Esophagus squamous epithelium (tissue), 5 donors: ENCODE results near the gene RPL19. TPM values are rescaled to one million over a fixed set of nuclear protein-coding genes. Genes with fewer than 3 reads are reported as not detected.
A peak's percentile ranks its signal among the peaks of the same experiment; 100 is the strongest.

Experiments
- DNase-seq: peaks from one replicate; lab custom pipeline; 2025; lab: John Stamatoyannopoulos, UW
- H3K27ac ChIP-seq, 4 donors: fragments of 200-600 bp; sonication (generic); one replicate each; pipeline ENCODE4 v1.5.1; 2016 to 2019; ENCODE audit warnings: mild to moderate bottlenecking in 1 of 4
- H3K27me3 ChIP-seq, 4 donors: fragments of 200-600 bp; sonication (generic); 1 replicate in 3 of 4; 2 replicates in 1 of 4; pipeline versions ENCODE4 v1.5.1 to v1.6.0; 2017 to 2021; ENCODE audit warnings: antibody characterized with exemption in 1 of 4
- H3K36me3 ChIP-seq, 3 donors: fragments of 200-600 bp; sonication (generic); one replicate each; pipeline ENCODE4 v1.5.1; 2016 to 2019
- H3K4me1 ChIP-seq, 3 donors: fragments of 200-600 bp; sonication (generic); one replicate each; pipeline ENCODE4 v1.5.1; 2017 to 2019
- H3K4me3 ChIP-seq, 4 donors: fragments of 200-600 bp; sonication (generic); 1 replicate in 3 of 4; 2 replicates in 1 of 4; pipeline ENCODE4 v1.5.1; 2016 to 2019; ENCODE audit warnings: mild to moderate bottlenecking in 2 of 4, moderate library complexity in 1 of 4
- H3K9me3 ChIP-seq, 3 donors: fragments of 200-600 bp; sonication (generic); one replicate each; pipeline ENCODE4 v1.5.1; 2016 to 2019
- POLR2A ChIP-seq, 4 donors: fragments of 450-650 bp; IDR thresholded peaks; one replicate each; pipeline ENCODE4 v1.6.1; 2017; ENCODE audit warnings: antibody characterized with exemption in 4 of 4, mild to moderate bottlenecking in 4 of 4, moderate library complexity in 3 of 4
- WGBS, 2 donors: methylation state at CpG; one replicate each; pipeline ENCODE4 v1.1.5; 2018; 5-methylcytosine and 5-hydroxymethylcytosine counted together
- intact Hi-C: fragments of 100-400 bp; cut with DNase I; formaldehyde crosslinking; loops from one replicate; pipeline ENCODE4 v1.15.0; 2022
- total RNA-seq, 4 donors: library from RNA; depleted of rRNA; stranded (reverse); fragments of >200 nt; gene quantifications; one replicate each; pipeline ENCODE4 v1.1.0, GENCODE V29; 2016
- TF ChIP-seq, protein P1 (sequence below), 6 experiments: fragments of 450-650 bp in 4 of 6; fragments of 200-600 bp in 2 of 6; sonication (generic) in 2 of 6; IDR thresholded peaks; one replicate each; pipeline ENCODE4 v1.5.1; 2016 to 2019; ENCODE audit warnings: antibody characterized with exemption in 6 of 6, mild to moderate bottlenecking in 4 of 6, moderate library complexity in 4 of 6
- donor health status: DM: yes; HTN: yes; CAD: no.

The RPL19 gene
- total RNA-seq, 4 donors from 2014 or later = 1,949 to 3,028 (median 2,392) TPM

DNA sequence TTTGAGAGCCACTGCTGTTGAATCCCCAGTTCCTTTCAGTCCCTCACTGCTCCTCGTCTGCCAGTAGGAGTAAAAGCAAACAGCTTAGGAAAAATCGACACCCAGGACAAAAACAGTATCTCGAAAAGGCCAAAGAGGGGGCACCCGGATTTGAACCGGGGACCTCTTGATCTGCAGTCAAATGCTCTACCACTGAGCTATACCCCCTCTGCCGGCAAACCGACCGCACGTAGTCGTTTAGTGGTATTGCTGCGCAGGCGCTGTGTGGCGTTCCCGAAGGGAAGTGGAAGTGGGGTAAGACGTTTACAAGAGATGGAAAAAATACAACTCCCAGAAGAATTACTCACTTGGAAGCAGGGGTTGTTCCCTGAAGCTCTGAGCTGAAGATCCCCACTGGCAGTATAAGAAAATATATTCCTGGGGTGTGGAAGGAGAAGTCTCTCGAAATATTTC is 46.5 kb upstream of the RPL19 start:
- Histone ChIP-seq H3K9me3 (peaks cover 0 to 3% (median 0%) of the 10 kb centered on the region in 3 donors), H3K27ac (peak overlapping the region; percentile 83 to 93 (median 92)), H3K27me3 (peaks cover 0 to 20% (median 0%) of the 10 kb centered on the region in 4 donors), H3K36me3 (no peaks in the 10 kb centered on the region), H3K4me3 (peak overlapping the region; percentile 61 to 91 (median 80)), H3K4me1 (peaks cover 10 to 49% (median 18%) of the 10 kb centered on the region in 3 donors)
- 1 to 2% methylated on average over 12 to 16 of the region's 16 CpGs for WGBS, 2 donors
- intact Hi-C loops = loop anchor here (5.0 kb wide), 2 partner anchors 86 to 171 kb away; no protein-coding TSS in a partner anchor
- TF ChIP-seq, protein P1, sequence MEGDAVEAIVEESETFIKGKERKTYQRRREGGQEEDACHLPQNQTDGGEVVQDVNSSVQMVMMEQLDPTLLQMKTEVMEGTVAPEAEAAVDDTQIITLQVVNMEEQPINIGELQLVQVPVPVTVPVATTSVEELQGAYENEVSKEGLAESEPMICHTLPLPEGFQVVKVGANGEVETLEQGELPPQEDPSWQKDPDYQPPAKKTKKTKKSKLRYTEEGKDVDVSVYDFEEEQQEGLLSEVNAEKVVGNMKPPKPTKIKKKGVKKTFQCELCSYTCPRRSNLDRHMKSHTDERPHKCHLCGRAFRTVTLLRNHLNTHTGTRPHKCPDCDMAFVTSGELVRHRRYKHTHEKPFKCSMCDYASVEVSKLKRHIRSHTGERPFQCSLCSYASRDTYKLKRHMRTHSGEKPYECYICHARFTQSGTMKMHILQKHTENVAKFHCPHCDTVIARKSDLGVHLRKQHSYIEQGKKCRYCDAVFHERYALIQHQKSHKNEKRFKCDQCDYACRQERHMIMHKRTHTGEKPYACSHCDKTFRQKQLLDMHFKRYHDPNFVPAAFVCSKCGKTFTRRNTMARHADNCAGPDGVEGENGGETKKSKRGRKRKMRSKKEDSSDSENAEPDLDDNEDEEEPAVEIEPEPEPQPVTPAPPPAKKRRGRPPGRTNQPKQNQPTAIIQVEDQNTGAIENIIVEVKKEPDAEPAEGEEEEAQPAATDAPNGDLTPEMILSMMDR (IDR thresholded peaks at IDR 0.05) = peak in 4 of 6 experiments; percentile 18 to 37 (median 26)
- TF ChIP-seq POLR2A (IDR thresholded peaks at IDR 0.05) = no peak
- DNase-seq = peak; percentile 27

DNA sequence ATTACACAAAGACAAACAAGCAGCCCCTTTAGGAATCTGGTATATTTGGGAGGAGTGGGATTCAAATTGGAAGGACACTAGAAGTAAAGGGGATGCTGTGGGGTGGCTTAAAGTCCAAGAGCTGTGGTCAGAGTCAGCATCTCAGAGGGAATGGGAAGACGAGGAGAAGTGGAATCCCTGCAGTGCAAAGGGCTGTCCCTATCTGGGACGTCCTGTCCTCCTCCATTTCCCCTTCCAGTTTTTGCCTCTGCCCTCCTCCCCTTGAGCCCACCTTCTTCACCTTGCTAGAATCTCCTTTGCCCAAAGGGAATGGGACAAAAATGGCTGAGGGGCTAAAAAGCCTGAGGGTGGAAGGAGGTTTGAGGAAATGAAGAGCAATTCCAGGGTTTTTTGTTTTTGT is 44.4 kb upstream of the RPL19 start:
- WGBS, 2 donors = 25 to 52% methylated on average over 2 of the region's 2 CpGs
- Histone ChIP-seq H3K4me3 (no peak overlapping the region), H3K4me1 (peaks cover 10 to 37% (median 18%) of the 10 kb centered on the region in 3 donors), H3K9me3 (peaks cover 0 to 3% (median 0%) of the 10 kb centered on the region in 3 donors), H3K27ac (no peak overlapping the region), H3K27me3 (peaks cover 0 to 17% (median 0%) of the 10 kb centered on the region in 4 donors), H3K36me3 (no peaks in the 10 kb centered on the region)
- no peak for TF ChIP-seq POLR2A (IDR thresholded peaks at IDR 0.05)
- TF ChIP-seq, protein P1 (IDR thresholded peaks at IDR 0.05) = no peak
- no peak for DNase-seq
- intact Hi-C loops = no loop called here

DNA sequence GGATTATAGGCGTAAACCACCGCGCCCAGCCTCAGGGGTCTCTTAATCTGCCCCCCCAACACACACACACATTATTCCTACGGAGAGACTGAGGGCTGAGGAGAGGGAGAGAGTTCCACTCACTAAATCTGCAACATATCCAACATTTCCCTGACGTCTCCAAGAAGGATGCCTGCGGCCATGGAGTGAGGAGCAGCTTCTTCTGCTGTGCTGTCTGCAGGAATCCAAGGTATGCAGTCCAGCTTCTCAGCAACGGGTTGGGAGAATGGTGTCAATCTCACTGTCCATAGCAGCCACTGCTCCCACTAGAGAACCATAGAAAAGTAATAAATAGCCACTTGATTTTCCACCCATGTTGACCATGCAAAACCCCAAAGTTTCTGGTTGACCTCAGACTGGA is 43.6 kb upstream of the RPL19 start:
- WGBS, 2 donors = 68 to 75% methylated on average over 6 to 7 of the region's 7 CpGs
- intact Hi-C loops = no loop called here
- Histone ChIP-seq H3K4me3 (no peak overlapping the region), H3K27me3 (peaks cover 0 to 9% (median 0%) of the 10 kb centered on the region in 4 donors), H3K27ac (no peak overlapping the region), H3K36me3 (no peaks in the 10 kb centered on the region), H3K4me1 (peaks cover 10 to 29% (median 14%) of the 10 kb centered on the region in 3 donors), H3K9me3 (peaks cover 0 to 3% (median 0%) of the 10 kb centered on the region in 3 donors)
- DNase-seq = no peak
- TF ChIP-seq POLR2A (IDR thresholded peaks at IDR 0.05) = no peak
- TF ChIP-seq, protein P1 (IDR thresholded peaks at IDR 0.05) = no peak

DNA sequence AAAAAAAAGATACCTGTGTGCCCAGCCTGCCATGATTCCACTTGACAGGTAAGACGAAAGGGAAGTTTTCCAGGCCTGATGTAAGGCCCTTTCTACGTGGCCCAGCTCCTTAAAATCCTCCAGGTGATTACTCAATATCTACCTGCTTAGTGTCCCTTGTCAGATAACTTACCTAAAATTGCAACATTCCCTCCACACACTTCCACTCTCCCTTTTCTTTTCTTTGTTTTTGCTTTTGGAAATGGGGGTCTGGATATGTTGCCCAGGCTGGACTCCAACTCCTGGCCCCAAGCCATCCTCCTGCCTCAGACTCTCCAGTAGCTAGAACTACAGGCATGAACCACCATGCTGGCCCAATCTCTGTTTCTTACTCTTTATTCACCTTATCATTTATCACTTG is 41.5 kb upstream of the RPL19 start:
- WGBS, 2 donors = 80 to 88% methylated on average over 2 of the region's 2 CpGs
- H3K4me1 ChIP-seq = peaks cover 0 to 8% (median 0%) of the 10 kb centered on the region in 3 donors

DNA sequence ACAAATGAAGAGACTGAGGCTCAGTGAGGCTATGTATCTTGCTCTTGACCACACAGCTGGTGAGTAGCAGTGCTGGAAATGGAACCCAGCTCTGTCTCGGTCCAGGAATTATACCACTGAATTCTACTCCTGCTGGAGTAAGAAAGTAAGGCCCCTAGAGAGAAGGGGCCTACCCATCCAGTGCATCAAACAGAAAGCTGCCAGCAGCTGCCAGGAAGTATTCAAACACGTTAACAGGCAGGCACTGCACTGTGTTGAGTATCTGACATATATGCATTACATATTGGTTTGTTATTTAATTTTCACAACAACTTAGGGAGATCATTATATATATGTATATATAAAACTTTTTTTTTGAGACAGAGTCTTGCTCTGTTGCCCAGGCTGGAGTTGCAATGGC is 38.1 kb upstream of the RPL19 start:
- no peak for DNase-seq
- Histone ChIP-seq H3K9me3 (no peaks in the 10 kb centered on the region), H3K27me3 (peaks cover 0 to 16% (median 0%) of the 10 kb centered on the region in 4 donors), H3K27ac (no peak overlapping the region), H3K4me3 (no peak overlapping the region), H3K4me1 (peaks cover 15 to 33% (median 26%) of the 10 kb centered on the region in 3 donors), H3K36me3 (no peaks in the 10 kb centered on the region)
- intact Hi-C loops = no loop called here
- 73 to 75% methylated on average over 1 to 2 of the region's 2 CpGs for WGBS, 2 donors
- no peak for TF ChIP-seq POLR2A (IDR thresholded peaks at IDR 0.05)
- TF ChIP-seq, protein P1 (IDR thresholded peaks at IDR 0.05) = no peak

More for the DNA sequence above, 41.5 kb upstream of the RPL19 start:
- Histone ChIP-seq H3K4me3 (no peak overlapping the region), H3K27me3 (no peaks in the 10 kb centered on the region), H3K9me3 (peaks cover 0 to 3% (median 0%) of the 10 kb centered on the region in 3 donors), H3K27ac (no peak overlapping the region), H3K36me3 (no peaks in the 10 kb centered on the region)
- DNase-seq = no peak
- intact Hi-C loops = no loop called here
- no peak for TF ChIP-seq POLR2A (IDR thresholded peaks at IDR 0.05)
- TF ChIP-seq, protein P1 (IDR thresholded peaks at IDR 0.05) = no peak
